WTC11 (cell line): ENCODE data around the gene APOA1. TPM values are rescaled to one million over a fixed set of nuclear protein-coding genes. Genes with fewer than 3 reads are reported as not detected.

Source experiments
- ATAC-seq: fragments of 200-7000 bp; cut with Tn5 transposase; 2 replicates; pipeline ENCODE4 v1.10.0; 2021; ENCODE audit warnings: mild to moderate bottlenecking, moderate library complexity
- CTCF ChIA-PET: fragments of 300-600 bp; sonication (Branson Sonifier 250); formaldehyde crosslinking; loops from one replicate; lab custom pipeline; 2021; ENCODE audit warnings: antibody characterized with exemption; lab: Charles Lee
- POLR2A ChIA-PET: fragments of 350-600 bp; sonication (Branson Sonifier 250); formaldehyde crosslinking; loops from one replicate; lab custom pipeline; 2021; ENCODE audit warnings: antibody characterized with exemption; lab: Charles Lee
- DNase-seq: peaks from one replicate; pipeline ENCODE4 v3.0.0; 2021; ENCODE audit warnings: low spot score
- H3K27ac Mint-ChIP-seq: 2 replicates; pipeline ENCODE4 v1.8.0; 2021; ENCODE audit warnings: mixed read lengths
- H3K27me3 Mint-ChIP-seq: 2 replicates; pipeline ENCODE4 v1.8.0; 2021; ENCODE audit warnings: low read depth, mild to moderate bottlenecking, moderate library complexity, mixed read lengths
- H3K36me3 Mint-ChIP-seq: 2 replicates; pipeline ENCODE4 v1.8.0; 2021; ENCODE audit warnings: mixed read lengths
- H3K4me1 Mint-ChIP-seq: 2 replicates; pipeline ENCODE4 v1.8.0; 2022; ENCODE audit warnings: mixed read lengths
- H3K4me3 Mint-ChIP-seq: 2 replicates; pipeline ENCODE4 v1.8.0; 2021; ENCODE audit warnings: mild to moderate bottlenecking, moderate library complexity, mixed read lengths
- H3K9me3 Mint-ChIP-seq: 2 replicates; pipeline ENCODE4 v1.8.0; 2021; ENCODE audit warnings: mixed read lengths
- EMX1 ChIP-seq: fragments of 250-450 bp; sonication (Bioruptor Pico); IDR thresholded peaks from 2 replicates; pipeline ENCODE4 v1.8.0; 2021; ENCODE audit warnings: mild to moderate bottlenecking
- FOXJ3 ChIP-seq: sonication (generic); formaldehyde crosslinking; IDR thresholded peaks from 2 replicates; pipeline ENCODE4 v1.9.0; 2021; ENCODE audit warnings: missing genetic modification reagents, mild to moderate bottlenecking, borderline replicate concordance
- FOXP1 ChIP-seq: sonication (generic); formaldehyde crosslinking; IDR thresholded peaks from 2 replicates; pipeline ENCODE4 v1.8.0; 2022; ENCODE audit warnings: missing genetic modification reagents, mild to moderate bottlenecking, moderate library complexity, borderline replicate concordance
- HMGA2 ChIP-seq: fragments of 250-450 bp; sonication (Bioruptor Pico); IDR thresholded peaks from 2 replicates; pipeline ENCODE4 v1.4.0; 2021; ENCODE audit warnings: mild to moderate bottlenecking, moderate library complexity
- IRF2 ChIP-seq: sonication (generic); formaldehyde crosslinking; IDR thresholded peaks from 2 replicates; pipeline ENCODE4 v1.8.0; 2022; ENCODE audit warnings: low read depth, missing genetic modification reagents, borderline replicate concordance
- JUN ChIP-seq: sonication (generic); formaldehyde crosslinking; IDR thresholded peaks from 2 replicates; pipeline ENCODE4 v1.8.0; 2023; ENCODE audit warnings: mild to moderate bottlenecking, missing genetic modification reagents
- KAT7 ChIP-seq: sonication (generic); formaldehyde crosslinking; IDR thresholded peaks from 2 replicates; pipeline ENCODE4 v1.8.1; 2023; ENCODE audit warnings: missing genetic modification reagents, mild to moderate bottlenecking, borderline replicate concordance
- NFATC4 ChIP-seq: fragments of 250-450 bp; sonication (Bioruptor Pico); IDR thresholded peaks from 2 replicates; pipeline ENCODE4 v1.9.0; 2021; ENCODE audit warnings: mild to moderate bottlenecking
- NR1H2 ChIP-seq: sonication (generic); formaldehyde crosslinking; IDR thresholded peaks from 2 replicates; pipeline ENCODE4 v1.9.0; 2021; ENCODE audit warnings: mild to moderate bottlenecking, moderate library complexity, missing genetic modification reagents
- NR2C2 ChIP-seq: sonication (generic); formaldehyde crosslinking; IDR thresholded peaks from 2 replicates; pipeline ENCODE4 v1.8.0; 2022; ENCODE audit warnings: mild to moderate bottlenecking, missing genetic modification reagents
- RORB ChIP-seq: fragments of 250-450 bp; sonication (Bioruptor Pico); IDR thresholded peaks from 2 replicates; pipeline ENCODE4 v1.9.0; 2021; ENCODE audit warnings: mild to moderate bottlenecking
- TCF7 ChIP-seq: sonication (generic); formaldehyde crosslinking; IDR thresholded peaks from 2 replicates; pipeline ENCODE4 v1.8.0; 2022; ENCODE audit warnings: mild to moderate bottlenecking, low read depth, missing genetic modification reagents, moderate library complexity
- ZNF121 ChIP-seq: sonication (generic); formaldehyde crosslinking; IDR thresholded peaks from 2 replicates; pipeline ENCODE4 v1.8.0; 2023; ENCODE audit warnings: missing genetic modification reagents
- ZNF232 ChIP-seq: sonication (generic); formaldehyde crosslinking; IDR thresholded peaks from 2 replicates; pipeline ENCODE4 v1.8.0; 2022; ENCODE audit warnings: mild to moderate bottlenecking, missing genetic modification reagents
- total RNA-seq: library from RNA; stranded (reverse); gene quantifications from 3 replicates; pipeline ENCODE4 v1.2.3, GENCODE V29; 2021
- TF ChIP-seq, protein P1 (sequence below): sonication (generic); formaldehyde crosslinking; IDR thresholded peaks from 2 replicates; pipeline ENCODE4 v1.8.1; 2022; ENCODE audit warnings: missing genetic modification reagents, borderline replicate concordance
- TF ChIP-seq, protein P2 (sequence below): sonication (generic); formaldehyde crosslinking; IDR thresholded peaks from 2 replicates; pipeline ENCODE4 v1.8.1; 2022; ENCODE audit warnings: mild to moderate bottlenecking, moderate library complexity, missing genetic modification reagents
- TF ChIP-seq, protein P3 (sequence below): fragments of 250-450 bp; sonication (Bioruptor Pico); IDR thresholded peaks from 2 replicates; pipeline ENCODE4 v1.8.0; 2021; ENCODE audit warnings: mild to moderate bottlenecking
- TF ChIP-seq, protein P4 (sequence below): sonication (generic); formaldehyde crosslinking; IDR thresholded peaks from 2 replicates; pipeline ENCODE4 v1.8.1; 2023; ENCODE audit warnings: mild to moderate bottlenecking, missing genetic modification reagents, moderate library complexity
- TF ChIP-seq, protein P5 (sequence below): sonication (generic); formaldehyde crosslinking; IDR thresholded peaks from 2 replicates; pipeline ENCODE4 v1.8.1; 2023; ENCODE audit warnings: mild to moderate bottlenecking, missing genetic modification reagents, borderline replicate concordance
- TF ChIP-seq, protein P6 (sequence below): fragments of 250-450 bp; sonication (Bioruptor Pico); IDR thresholded peaks from 2 replicates; pipeline ENCODE4 v2.1.2; 2022; ENCODE audit warnings: mild to moderate bottlenecking, moderate library complexity
- TF ChIP-seq, protein P7 (sequence below): fragments of 200-600 bp; IDR thresholded peaks from 2 replicates; pipeline ENCODE4 v1.8.0; 2022; ENCODE audit warnings: antibody characterized with exemption
- TF ChIP-seq, protein P8 (sequence below): sonication (generic); formaldehyde crosslinking; conservative IDR thresholded peaks from 2 replicates; pipeline ENCODE4 v1.8.1; 2022; ENCODE audit warnings: mild to moderate bottlenecking, missing genetic modification reagents

Gene APOA1
- total RNA-seq, 1 experiment from 2014 or later, result 2.1 TPM

DNA sequence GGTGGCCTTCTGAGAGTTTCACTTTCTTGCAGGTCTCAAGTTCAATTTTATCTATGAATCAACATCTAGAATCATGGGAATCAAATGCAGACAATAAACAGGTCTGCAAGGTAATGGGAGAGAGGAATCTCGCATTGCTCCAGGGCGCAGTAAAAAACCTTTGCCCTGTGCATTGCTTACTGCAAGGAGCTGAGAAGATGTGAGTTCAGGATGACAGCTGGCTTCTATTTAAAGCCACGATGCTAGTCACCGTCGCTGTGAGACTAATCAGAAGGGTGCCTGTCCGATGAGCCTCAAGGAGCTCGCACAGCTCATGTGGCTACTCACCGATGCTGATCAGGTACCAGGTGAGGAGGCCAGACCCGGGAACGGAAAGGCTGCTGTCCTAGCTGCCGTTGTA, 30.2 kb upstream of the APOA1 start (continued):
- TF ChIP-seq, protein P1, sequence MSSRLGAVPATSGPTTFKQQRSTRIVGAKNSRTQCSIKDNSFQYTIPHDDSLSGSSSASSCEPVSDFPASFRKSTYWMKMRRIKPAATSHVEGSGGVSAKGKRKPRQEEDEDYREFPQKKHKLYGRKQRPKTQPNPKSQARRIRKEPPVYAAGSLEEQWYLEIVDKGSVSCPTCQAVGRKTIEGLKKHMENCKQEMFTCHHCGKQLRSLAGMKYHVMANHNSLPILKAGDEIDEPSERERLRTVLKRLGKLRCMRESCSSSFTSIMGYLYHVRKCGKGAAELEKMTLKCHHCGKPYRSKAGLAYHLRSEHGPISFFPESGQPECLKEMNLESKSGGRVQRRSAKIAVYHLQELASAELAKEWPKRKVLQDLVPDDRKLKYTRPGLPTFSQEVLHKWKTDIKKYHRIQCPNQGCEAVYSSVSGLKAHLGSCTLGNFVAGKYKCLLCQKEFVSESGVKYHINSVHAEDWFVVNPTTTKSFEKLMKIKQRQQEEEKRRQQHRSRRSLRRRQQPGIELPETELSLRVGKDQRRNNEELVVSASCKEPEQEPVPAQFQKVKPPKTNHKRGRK, result no peak

DNA sequence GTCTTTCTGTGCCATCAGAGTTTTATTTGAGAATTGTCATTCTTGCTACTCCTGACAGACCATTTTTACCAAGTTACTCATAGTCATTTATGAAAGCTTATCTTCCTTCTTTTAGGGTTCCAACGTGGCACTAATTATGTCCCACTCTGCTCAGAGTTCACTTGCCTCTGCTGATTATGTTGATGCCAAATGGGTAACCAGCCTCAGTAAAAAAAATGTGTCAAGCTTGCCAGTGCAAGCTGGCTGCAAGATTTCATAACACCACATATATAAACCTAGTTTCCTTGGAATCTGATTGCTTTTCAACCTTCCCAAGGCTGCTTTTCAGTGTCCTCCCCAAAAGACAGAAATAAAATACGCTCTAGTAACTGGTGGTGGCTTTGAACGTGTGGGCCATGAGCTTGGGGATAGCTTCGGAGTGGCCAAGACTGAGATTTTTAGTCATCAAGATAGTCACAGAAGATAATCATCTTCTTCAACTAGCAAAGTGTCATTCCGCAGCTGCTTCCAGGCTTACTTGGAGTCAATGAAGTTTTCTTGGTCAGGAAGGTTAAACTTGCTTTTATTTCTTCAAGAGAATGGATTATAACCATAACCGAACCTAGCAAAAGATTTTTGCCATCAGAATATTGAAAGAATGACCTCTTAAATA, 29.5 kb upstream of the APOA1 start:
- Mint-ChIP-seq H3K4me3 (no peak overlapping the region), H3K27ac (no peak overlapping the region), H3K36me3 (peaks cover 48% of the 10 kb centered on the region), H3K4me1 (no peaks in the 10 kb centered on the region), H3K9me3 (no peaks in the 10 kb centered on the region), H3K27me3 (no peaks in the 10 kb centered on the region)
- TF ChIP-seq, protein P2, sequence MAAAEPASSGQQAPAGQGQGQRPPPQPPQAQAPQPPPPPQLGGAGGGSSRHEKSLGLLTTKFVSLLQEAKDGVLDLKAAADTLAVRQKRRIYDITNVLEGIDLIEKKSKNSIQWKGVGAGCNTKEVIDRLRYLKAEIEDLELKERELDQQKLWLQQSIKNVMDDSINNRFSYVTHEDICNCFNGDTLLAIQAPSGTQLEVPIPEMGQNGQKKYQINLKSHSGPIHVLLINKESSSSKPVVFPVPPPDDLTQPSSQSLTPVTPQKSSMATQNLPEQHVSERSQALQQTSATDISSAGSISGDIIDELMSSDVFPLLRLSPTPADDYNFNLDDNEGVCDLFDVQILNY (CRISPR knock-in tag), result no peak
- TF ChIP-seq, protein P3, sequence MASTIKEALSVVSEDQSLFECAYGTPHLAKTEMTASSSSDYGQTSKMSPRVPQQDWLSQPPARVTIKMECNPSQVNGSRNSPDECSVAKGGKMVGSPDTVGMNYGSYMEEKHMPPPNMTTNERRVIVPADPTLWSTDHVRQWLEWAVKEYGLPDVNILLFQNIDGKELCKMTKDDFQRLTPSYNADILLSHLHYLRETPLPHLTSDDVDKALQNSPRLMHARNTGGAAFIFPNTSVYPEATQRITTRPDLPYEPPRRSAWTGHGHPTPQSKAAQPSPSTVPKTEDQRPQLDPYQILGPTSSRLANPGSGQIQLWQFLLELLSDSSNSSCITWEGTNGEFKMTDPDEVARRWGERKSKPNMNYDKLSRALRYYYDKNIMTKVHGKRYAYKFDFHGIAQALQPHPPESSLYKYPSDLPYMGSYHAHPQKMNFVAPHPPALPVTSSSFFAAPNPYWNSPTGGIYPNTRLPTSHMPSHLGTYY, result no peak
- TF ChIP-seq NR2C2 (CRISPR knock-in tag) (no peak), ZNF232 (CRISPR knock-in tag) (no peak)
- ChIA-PET POLR2A (no interaction called here), CTCF (interaction anchor here (1.4 kb wide), 1 partner anchor 76 kb away, joined by 5 read pairs; the partner anchor contains the start of gene APOA5)
- no peak for ATAC-seq
- DNase-seq, result no peak

DNA sequence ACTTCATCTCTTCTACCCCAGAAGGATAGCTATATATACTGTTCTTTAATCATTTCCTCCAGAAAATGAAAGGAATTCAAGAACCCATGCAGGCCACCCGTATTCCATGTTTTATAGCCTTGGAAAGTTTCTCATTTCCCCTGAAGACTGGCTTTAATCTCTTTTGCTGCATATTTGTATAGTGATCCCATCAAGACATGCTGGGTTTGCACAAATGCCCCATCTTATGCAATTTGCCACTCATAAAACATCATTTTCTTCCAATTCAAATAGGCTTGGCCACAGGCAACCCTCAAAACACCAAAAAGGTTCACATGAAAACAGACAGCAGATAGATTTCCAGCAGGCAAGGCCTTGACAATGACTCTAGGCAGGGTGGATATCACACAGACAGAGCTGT, 28.3 kb upstream of the APOA1 start:
- no peak for ATAC-seq
- DNase-seq, result no peak
- Mint-ChIP-seq H3K9me3 (no peaks in the 10 kb centered on the region), H3K27me3 (no peaks in the 10 kb centered on the region), H3K27ac (no peak overlapping the region), H3K36me3 (peaks cover 50% of the 10 kb centered on the region), H3K4me1 (no peaks in the 10 kb centered on the region), H3K4me3 (no peak overlapping the region)
- ChIA-PET POLR2A (no interaction called here), CTCF (no interaction called here)
- TF ChIP-seq, protein P4, sequence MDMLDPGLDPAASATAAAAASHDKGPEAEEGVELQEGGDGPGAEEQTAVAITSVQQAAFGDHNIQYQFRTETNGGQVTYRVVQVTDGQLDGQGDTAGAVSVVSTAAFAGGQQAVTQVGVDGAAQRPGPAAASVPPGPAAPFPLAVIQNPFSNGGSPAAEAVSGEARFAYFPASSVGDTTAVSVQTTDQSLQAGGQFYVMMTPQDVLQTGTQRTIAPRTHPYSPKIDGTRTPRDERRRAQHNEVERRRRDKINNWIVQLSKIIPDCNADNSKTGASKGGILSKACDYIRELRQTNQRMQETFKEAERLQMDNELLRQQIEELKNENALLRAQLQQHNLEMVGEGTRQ, result no peak
- no peak for TF ChIP-seq IRF2 (CRISPR knock-in tag)
- no peak for TF ChIP-seq TCF7
- no peak for TF ChIP-seq JUN (CRISPR knock-in tag)
- no peak for TF ChIP-seq ZNF121 (CRISPR knock-in tag)
- TF ChIP-seq, protein P5, sequence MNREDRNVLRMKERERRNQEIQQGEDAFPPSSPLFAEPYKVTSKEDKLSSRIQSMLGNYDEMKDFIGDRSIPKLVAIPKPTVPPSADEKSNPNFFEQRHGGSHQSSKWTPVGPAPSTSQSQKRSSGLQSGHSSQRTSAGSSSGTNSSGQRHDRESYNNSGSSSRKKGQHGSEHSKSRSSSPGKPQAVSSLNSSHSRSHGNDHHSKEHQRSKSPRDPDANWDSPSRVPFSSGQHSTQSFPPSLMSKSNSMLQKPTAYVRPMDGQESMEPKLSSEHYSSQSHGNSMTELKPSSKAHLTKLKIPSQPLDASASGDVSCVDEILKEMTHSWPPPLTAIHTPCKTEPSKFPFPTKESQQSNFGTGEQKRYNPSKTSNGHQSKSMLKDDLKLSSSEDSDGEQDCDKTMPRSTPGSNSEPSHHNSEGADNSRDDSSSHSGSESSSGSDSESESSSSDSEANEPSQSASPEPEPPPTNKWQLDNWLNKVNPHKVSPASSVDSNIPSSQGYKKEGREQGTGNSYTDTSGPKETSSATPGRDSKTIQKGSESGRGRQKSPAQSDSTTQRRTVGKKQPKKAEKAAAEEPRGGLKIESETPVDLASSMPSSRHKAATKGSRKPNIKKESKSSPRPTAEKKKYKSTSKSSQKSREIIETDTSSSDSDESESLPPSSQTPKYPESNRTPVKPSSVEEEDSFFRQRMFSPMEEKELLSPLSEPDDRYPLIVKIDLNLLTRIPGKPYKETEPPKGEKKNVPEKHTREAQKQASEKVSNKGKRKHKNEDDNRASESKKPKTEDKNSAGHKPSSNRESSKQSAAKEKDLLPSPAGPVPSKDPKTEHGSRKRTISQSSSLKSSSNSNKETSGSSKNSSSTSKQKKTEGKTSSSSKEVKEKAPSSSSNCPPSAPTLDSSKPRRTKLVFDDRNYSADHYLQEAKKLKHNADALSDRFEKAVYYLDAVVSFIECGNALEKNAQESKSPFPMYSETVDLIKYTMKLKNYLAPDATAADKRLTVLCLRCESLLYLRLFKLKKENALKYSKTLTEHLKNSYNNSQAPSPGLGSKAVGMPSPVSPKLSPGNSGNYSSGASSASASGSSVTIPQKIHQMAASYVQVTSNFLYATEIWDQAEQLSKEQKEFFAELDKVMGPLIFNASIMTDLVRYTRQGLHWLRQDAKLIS (CRISPR knock-in tag), result no peak
- TF ChIP-seq, protein P6, sequence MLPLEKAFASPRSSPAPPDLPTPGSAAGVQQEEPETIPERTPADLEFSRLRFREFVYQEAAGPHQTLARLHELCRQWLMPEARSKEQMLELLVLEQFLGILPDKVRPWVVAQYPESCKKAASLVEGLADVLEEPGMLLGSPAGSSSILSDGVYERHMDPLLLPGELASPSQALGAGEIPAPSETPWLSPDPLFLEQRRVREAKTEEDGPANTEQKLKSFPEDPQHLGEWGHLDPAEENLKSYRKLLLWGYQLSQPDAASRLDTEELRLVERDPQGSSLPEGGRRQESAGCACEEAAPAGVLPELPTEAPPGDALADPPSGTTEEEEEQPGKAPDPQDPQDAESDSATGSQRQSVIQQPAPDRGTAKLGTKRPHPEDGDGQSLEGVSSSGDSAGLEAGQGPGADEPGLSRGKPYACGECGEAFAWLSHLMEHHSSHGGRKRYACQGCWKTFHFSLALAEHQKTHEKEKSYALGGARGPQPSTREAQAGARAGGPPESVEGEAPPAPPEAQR (CRISPR knock-in tag), result no peak
- TF ChIP-seq EMX1 (CRISPR knock-in tag), result no peak
- TF ChIP-seq FOXP1 (CRISPR knock-in tag), result no peak
- TF ChIP-seq, protein P7, sequence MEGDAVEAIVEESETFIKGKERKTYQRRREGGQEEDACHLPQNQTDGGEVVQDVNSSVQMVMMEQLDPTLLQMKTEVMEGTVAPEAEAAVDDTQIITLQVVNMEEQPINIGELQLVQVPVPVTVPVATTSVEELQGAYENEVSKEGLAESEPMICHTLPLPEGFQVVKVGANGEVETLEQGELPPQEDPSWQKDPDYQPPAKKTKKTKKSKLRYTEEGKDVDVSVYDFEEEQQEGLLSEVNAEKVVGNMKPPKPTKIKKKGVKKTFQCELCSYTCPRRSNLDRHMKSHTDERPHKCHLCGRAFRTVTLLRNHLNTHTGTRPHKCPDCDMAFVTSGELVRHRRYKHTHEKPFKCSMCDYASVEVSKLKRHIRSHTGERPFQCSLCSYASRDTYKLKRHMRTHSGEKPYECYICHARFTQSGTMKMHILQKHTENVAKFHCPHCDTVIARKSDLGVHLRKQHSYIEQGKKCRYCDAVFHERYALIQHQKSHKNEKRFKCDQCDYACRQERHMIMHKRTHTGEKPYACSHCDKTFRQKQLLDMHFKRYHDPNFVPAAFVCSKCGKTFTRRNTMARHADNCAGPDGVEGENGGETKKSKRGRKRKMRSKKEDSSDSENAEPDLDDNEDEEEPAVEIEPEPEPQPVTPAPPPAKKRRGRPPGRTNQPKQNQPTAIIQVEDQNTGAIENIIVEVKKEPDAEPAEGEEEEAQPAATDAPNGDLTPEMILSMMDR, result no peak
- TF ChIP-seq RORB, result no peak
- no peak for TF ChIP-seq NR1H2
- TF ChIP-seq, protein P8, sequence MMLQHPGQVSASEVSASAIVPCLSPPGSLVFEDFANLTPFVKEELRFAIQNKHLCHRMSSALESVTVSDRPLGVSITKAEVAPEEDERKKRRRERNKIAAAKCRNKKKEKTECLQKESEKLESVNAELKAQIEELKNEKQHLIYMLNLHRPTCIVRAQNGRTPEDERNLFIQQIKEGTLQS (CRISPR knock-in tag), result no peak
- TF ChIP-seq HMGA2 (CRISPR knock-in tag), result no peak
- TF ChIP-seq FOXJ3 (CRISPR knock-in tag), result no peak
- TF ChIP-seq KAT7 (CRISPR knock-in tag), result no peak
- no peak for TF ChIP-seq NFATC4 (CRISPR knock-in tag)
- TF ChIP-seq ZNF232 (CRISPR knock-in tag), result no peak
